Neural cell (in vitro differentiated cells): ENCODE results near the gene BABAM2. TPM values are rescaled to one million over a fixed set of nuclear protein-coding genes. Genes with fewer than 3 reads are reported as not detected.

ENCODE experiments used
- H2AFZ ChIP-seq: fragments of 200-600, 300-800 bp; sonication (generic), shearing (Covaris generic); 2 replicates; pipeline ENCODE4 v1.6.0; 2014; ENCODE audit warnings: low read depth, mild to moderate bottlenecking, antibody characterized with exemption, low read length, moderate library complexity
- H3F3A ChIP-seq: fragments of 200-600 bp; shearing (Covaris generic); 2 replicates; pipeline ENCODE4 v1.6.1; 2016; ENCODE audit warnings: mild to moderate bottlenecking, moderate library complexity, mixed read lengths, antibody characterized with exemption, low read length; ENCODE audit not compliant: insufficient read depth, poor library complexity, severe bottlenecking
- H3K27ac ChIP-seq: fragments of 200-600, 300-800 bp; sonication (generic), shearing (Covaris generic); 2 replicates; pipeline ENCODE4 v1.5.1; 2014; ENCODE audit warnings: mild to moderate bottlenecking, low read length, moderate library complexity
- H3K27me3 ChIP-seq: fragments of 300-800, 200-600 bp; sonication (generic), shearing (Covaris generic); 2 replicates; pipeline ENCODE4 v1.6.0; 2014; ENCODE audit warnings: mild to moderate bottlenecking, low read depth, low read length, moderate library complexity; ENCODE audit not compliant: insufficient read depth
- H3K36me3 ChIP-seq: fragments of 300-800, 200-600 bp; sonication (generic), shearing (Covaris generic); 2 replicates; pipeline ENCODE4 v1.5.1; 2014; ENCODE audit warnings: mild to moderate bottlenecking, antibody characterized with exemption, low read length, moderate library complexity; ENCODE audit not compliant: insufficient read depth
- H3K4me2 ChIP-seq: fragments of 300-800, 200-600 bp; sonication (generic), shearing (Covaris generic); 2 replicates; pipeline ENCODE4 v1.6.0; 2014; ENCODE audit warnings: mild to moderate bottlenecking, low read length
- H3K4me3 ChIP-seq: fragments of 300-800, 200-600 bp; sonication (generic), shearing (Covaris generic); 2 replicates; pipeline ENCODE4 v1.5.1; 2014; ENCODE audit warnings: mild to moderate bottlenecking, low read length, moderate library complexity
- H3K79me2 ChIP-seq: fragments of 200-600 bp; shearing (Covaris generic); replicated peaks from 2 replicates; pipeline ENCODE4 v1.6.0; 2014; ENCODE audit warnings: mild to moderate bottlenecking, low read length, moderate library complexity; ENCODE audit not compliant: insufficient read depth
- H3K9ac ChIP-seq: fragments of 300-800, 200-600 bp; sonication (generic), shearing (Covaris generic); 2 replicates; pipeline ENCODE4 v1.6.1; 2016; ENCODE audit warnings: mild to moderate bottlenecking, low read length, mixed read lengths
- H3K9me2 ChIP-seq: fragments of 200-600 bp; shearing (Covaris generic); 2 replicates; pipeline ENCODE4 v1.6.1; 2016; ENCODE audit warnings: mild to moderate bottlenecking, low read length, mixed read lengths; ENCODE audit not compliant: insufficient read depth
- H3K9me3 ChIP-seq: fragments of 200-600, 300-800 bp; sonication (generic), shearing (Covaris generic); 2 replicates; pipeline ENCODE4 v1.6.1; 2016; ENCODE audit warnings: mild to moderate bottlenecking, mixed run types, low read length, moderate library complexity, mixed read lengths
- H4K20me1 ChIP-seq: fragments of 200-600 bp; shearing (Covaris generic); 2 replicates; pipeline ENCODE4 v1.6.1; 2016; ENCODE audit warnings: mild to moderate bottlenecking, mixed run types; ENCODE audit not compliant: insufficient read depth
- EP300 ChIP-seq: fragments of 450-650 bp; conservative IDR thresholded peaks from 2 replicates; pipeline ENCODE4 v1.6.1; 2014; ENCODE audit warnings: antibody characterized with exemption, mild to moderate bottlenecking, moderate library complexity; ENCODE audit not compliant: poor library complexity, severe bottlenecking
- EZH2 ChIP-seq: fragments of 200-600, 300-800 bp; shearing (Covaris generic), sonication (generic); IDR thresholded peaks from 2 replicates; pipeline ENCODE4 v1.6.1; 2014; ENCODE audit warnings: antibody characterized with exemption, low read length, borderline replicate concordance, mild to moderate bottlenecking; ENCODE audit not compliant: insufficient read depth, poor library complexity, severe bottlenecking
- MXI1 ChIP-seq: fragments of 450-650 bp; conservative IDR thresholded peaks from 2 replicates; pipeline ENCODE4 v1.6.1; 2014; ENCODE audit warnings: antibody characterized with exemption, mild to moderate bottlenecking; ENCODE audit not compliant: poor library complexity, severe bottlenecking
- POLR2AphosphoS5 ChIP-seq: IDR thresholded peaks from 2 replicates; pipeline ENCODE4 v1.6.1; 2012
- RAD21 ChIP-seq: fragments of 450-650 bp; conservative IDR thresholded peaks from 2 replicates; pipeline ENCODE4 v1.6.1; 2014; ENCODE audit warnings: antibody characterized with exemption, mild to moderate bottlenecking, moderate library complexity
- SMC3 ChIP-seq: fragments of 450-650 bp; conservative IDR thresholded peaks from 2 replicates; pipeline ENCODE4 v1.6.1; 2014; ENCODE audit warnings: antibody characterized with exemption, mild to moderate bottlenecking, moderate library complexity; ENCODE audit not compliant: poor library complexity
- TAF1 ChIP-seq: IDR thresholded peaks from 2 replicates; pipeline ENCODE4 v1.6.1; 2012; ENCODE audit warnings: low read depth
- polyA plus RNA-seq: library from polyadenylated mRNA; depleted of rRNA; stranded (reverse); fragments of >200 nt; gene quantifications from 2 replicates; pipeline ENCODE4 v1.2.3, GENCODE V29; 2014
- TF ChIP-seq, protein P1 (sequence below): fragments of 450-650 bp; IDR thresholded peaks from 2 replicates; pipeline ENCODE4 v1.5.1; 2014; ENCODE audit warnings: antibody characterized with exemption, mild to moderate bottlenecking, moderate library complexity; ENCODE audit not compliant: poor library complexity, severe bottlenecking
- TF ChIP-seq, protein P2 (sequence below): IDR thresholded peaks from 2 replicates; pipeline ENCODE4 v1.6.1; 2012; ENCODE audit warnings: borderline replicate concordance

BABAM2 gene
- polyA plus RNA-seq, 1 donor from 2014 or later, result 15.3 TPM

DNA sequence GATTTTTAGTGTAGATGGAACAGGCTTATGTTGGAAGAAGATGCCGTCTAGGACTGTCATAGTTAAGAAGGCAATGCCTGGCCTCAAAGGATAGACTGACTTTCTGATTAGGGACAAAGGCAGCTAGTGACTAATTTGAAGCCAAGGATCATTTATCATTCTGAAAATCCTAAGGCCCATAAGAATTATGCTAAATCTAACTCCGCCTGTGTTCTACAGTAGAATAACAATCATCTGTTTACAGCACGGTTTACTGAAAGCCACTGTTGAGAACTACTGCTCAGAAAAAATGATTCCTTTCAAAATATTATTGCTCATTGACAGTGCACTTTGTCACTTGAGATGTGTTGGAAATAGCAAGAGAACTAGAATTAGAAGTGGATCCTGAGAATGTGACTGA, 44.5 kb downstream of the BABAM2 start:
- H2AFZ ChIP-seq, result no peak overlapping the region
- no peaks in the 10 kb centered on the region for H3K36me3 ChIP-seq
- TF ChIP-seq, protein P1, sequence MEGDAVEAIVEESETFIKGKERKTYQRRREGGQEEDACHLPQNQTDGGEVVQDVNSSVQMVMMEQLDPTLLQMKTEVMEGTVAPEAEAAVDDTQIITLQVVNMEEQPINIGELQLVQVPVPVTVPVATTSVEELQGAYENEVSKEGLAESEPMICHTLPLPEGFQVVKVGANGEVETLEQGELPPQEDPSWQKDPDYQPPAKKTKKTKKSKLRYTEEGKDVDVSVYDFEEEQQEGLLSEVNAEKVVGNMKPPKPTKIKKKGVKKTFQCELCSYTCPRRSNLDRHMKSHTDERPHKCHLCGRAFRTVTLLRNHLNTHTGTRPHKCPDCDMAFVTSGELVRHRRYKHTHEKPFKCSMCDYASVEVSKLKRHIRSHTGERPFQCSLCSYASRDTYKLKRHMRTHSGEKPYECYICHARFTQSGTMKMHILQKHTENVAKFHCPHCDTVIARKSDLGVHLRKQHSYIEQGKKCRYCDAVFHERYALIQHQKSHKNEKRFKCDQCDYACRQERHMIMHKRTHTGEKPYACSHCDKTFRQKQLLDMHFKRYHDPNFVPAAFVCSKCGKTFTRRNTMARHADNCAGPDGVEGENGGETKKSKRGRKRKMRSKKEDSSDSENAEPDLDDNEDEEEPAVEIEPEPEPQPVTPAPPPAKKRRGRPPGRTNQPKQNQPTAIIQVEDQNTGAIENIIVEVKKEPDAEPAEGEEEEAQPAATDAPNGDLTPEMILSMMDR, result no peak
- no peak for TF ChIP-seq TAF1
- no peaks in the 10 kb centered on the region for H3K27me3 ChIP-seq
- no peaks in the 10 kb centered on the region for H3F3A ChIP-seq
- H3K79me2 ChIP-seq, result no peaks in the 10 kb centered on the region
- no peak overlapping the region for H3K4me3 ChIP-seq
- no peak overlapping the region for H3K9ac ChIP-seq
- H3K9me3 ChIP-seq, result no peaks in the 10 kb centered on the region
- no peaks in the 10 kb centered on the region for H3K9me2 ChIP-seq
- no peak overlapping the region for H3K4me2 ChIP-seq
- H4K20me1 ChIP-seq, result no peaks in the 10 kb centered on the region
- no peak overlapping the region for H3K27ac ChIP-seq

DNA sequence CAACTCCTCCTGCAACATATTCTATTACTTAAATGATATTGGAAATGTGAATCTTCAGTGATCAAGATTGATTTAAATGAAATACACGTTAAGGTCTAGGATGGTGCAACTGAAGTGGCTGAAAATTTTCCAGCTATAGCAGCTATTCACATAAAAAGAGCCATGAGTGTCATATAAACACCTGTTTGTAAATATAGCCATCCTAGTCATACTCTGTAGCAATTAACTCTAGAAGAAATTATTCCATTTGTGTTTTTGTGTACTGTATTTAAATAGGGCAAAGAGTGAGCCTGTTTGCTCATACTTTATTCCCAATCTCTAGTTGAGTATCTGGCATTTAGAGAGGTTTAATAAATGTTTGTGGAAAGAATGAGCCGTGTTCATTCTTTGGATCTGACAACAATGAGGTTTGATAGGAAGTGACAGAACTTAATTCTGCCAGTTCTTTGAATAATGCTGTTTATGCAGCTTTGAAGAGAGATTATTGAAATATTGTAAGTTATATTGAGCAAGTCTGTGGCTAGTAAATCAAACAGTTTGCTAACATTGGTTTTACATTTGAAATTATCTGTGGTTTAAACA, 49.7 kb downstream of the BABAM2 start:
- H3K4me3 ChIP-seq, result no peak overlapping the region
- H2AFZ ChIP-seq, result no peak overlapping the region
- no peak for TF ChIP-seq POLR2AphosphoS5
- no peak for TF ChIP-seq EP300
- TF ChIP-seq RAD21, result no peak
- no peak for TF ChIP-seq TAF1
- TF ChIP-seq MXI1, result no peak
- TF ChIP-seq, protein P2, sequence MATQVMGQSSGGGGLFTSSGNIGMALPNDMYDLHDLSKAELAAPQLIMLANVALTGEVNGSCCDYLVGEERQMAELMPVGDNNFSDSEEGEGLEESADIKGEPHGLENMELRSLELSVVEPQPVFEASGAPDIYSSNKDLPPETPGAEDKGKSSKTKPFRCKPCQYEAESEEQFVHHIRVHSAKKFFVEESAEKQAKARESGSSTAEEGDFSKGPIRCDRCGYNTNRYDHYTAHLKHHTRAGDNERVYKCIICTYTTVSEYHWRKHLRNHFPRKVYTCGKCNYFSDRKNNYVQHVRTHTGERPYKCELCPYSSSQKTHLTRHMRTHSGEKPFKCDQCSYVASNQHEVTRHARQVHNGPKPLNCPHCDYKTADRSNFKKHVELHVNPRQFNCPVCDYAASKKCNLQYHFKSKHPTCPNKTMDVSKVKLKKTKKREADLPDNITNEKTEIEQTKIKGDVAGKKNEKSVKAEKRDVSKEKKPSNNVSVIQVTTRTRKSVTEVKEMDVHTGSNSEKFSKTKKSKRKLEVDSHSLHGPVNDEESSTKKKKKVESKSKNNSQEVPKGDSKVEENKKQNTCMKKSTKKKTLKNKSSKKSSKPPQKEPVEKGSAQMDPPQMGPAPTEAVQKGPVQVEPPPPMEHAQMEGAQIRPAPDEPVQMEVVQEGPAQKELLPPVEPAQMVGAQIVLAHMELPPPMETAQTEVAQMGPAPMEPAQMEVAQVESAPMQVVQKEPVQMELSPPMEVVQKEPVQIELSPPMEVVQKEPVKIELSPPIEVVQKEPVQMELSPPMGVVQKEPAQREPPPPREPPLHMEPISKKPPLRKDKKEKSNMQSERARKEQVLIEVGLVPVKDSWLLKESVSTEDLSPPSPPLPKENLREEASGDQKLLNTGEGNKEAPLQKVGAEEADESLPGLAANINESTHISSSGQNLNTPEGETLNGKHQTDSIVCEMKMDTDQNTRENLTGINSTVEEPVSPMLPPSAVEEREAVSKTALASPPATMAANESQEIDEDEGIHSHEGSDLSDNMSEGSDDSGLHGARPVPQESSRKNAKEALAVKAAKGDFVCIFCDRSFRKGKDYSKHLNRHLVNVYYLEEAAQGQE, result no peak
- no peak for TF ChIP-seq SMC3
- TF ChIP-seq, protein P1, result no peak
- TF ChIP-seq EZH2, result no peak
- no peak overlapping the region for H3K27ac ChIP-seq
- H3K9me2 ChIP-seq, result no peaks in the 10 kb centered on the region
- H3K4me2 ChIP-seq, result no peak overlapping the region
- H3K9ac ChIP-seq, result no peak overlapping the region
- H3K79me2 ChIP-seq, result no peaks in the 10 kb centered on the region
- no peaks in the 10 kb centered on the region for H3F3A ChIP-seq
- H3K27me3 ChIP-seq, result no peaks in the 10 kb centered on the region
- H3K36me3 ChIP-seq, result no peaks in the 10 kb centered on the region
- no peaks in the 10 kb centered on the region for H3K9me3 ChIP-seq
- H4K20me1 ChIP-seq, result no peaks in the 10 kb centered on the region
